HUES64 (cell line): ENCODE data around the gene ARHGEF3.

ENCODE experiments used
- H3K27ac ChIP-seq: 2 replicates; pipeline ENCODE4 v1.7.0; 2013; ENCODE audit warnings: low read depth, low read length, inconsistent platforms
- H3K27me3 ChIP-seq: 2 replicates; pipeline ENCODE4 v1.6.1; 2013; ENCODE audit warnings: mild to moderate bottlenecking, low read length; ENCODE audit not compliant: insufficient read depth
- H3K36me3 ChIP-seq: 2 replicates; pipeline ENCODE4 v1.6.1; 2013; ENCODE audit warnings: mild to moderate bottlenecking, low read length; ENCODE audit not compliant: insufficient read depth
- H3K4me1 ChIP-seq: 2 replicates; pipeline ENCODE4 v1.6.1; 2013; ENCODE audit warnings: mild to moderate bottlenecking, low read length, moderate library complexity; ENCODE audit not compliant: insufficient read depth
- H3K4me3 ChIP-seq: 2 replicates; pipeline ENCODE4 v1.5.1; 2013; ENCODE audit warnings: mild to moderate bottlenecking, low read length, moderate library complexity
- H3K9ac ChIP-seq: 2 replicates; pipeline ENCODE4 v1.6.1; 2013; ENCODE audit warnings: mild to moderate bottlenecking, low read depth, low read length
- H3K9me3 ChIP-seq: 2 replicates; pipeline ENCODE4 v1.6.1; 2013; ENCODE audit warnings: low read depth, low read length; ENCODE audit not compliant: insufficient read depth
- WGBS: fragments of 150-250, 120-280 bp; methylation state at CpG from one replicate; pipeline ENCODE4 v1.1.7; 2013; ENCODE audit warnings: missing lambda C conversion rate; 5-methylcytosine and 5-hydroxymethylcytosine counted together

ARHGEF3 gene

DNA sequence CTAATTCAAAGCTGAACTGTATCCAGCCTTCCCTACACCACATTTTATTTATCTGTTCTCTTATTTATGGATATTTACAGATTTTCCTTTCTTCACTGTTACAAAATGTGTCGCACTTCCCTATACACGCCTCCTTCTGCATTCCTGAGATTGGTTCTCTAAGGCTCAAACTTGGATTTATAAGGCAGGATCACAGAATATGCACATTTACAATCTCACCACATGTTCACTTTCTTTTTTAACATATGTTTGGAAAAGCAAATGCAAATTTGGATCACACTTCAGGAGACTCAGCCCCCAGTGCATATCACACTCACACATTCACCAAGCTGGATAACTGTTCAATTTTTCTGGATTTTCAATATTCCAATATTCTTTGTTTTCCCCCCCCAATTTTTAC, 31.8 kb upstream of the ARHGEF3 start:
- Histone ChIP-seq H3K4me3 (no peak overlapping the region), H3K27ac (no peak overlapping the region), H3K27me3 (no peaks in the 10 kb centered on the region), H3K9ac (no peak overlapping the region), H3K4me1 (peaks cover 7% of the 10 kb centered on the region; the same call in 1 of the 2 replicates), H3K36me3 (no peaks in the 10 kb centered on the region), H3K9me3 (no peaks in the 10 kb centered on the region)
- WGBS = 95% methylated on average over 2 of the region's 2 CpGs

- Histone ChIP-seq H3K36me3 (no peaks in the 10 kb centered on the region), H3K9ac (no peak overlapping the region), H3K27me3 (no peaks in the 10 kb centered on the region), H3K27ac (no peak overlapping the region), H3K9me3 (no peaks in the 10 kb centered on the region), H3K4me1 (peaks cover 7% of the 10 kb centered on the region; the same call in 1 of the 2 replicates), H3K4me3 (no peak overlapping the region)
These were observed 31.3 kb upstream of the ARHGEF3 start for GRCh38 chr3:56833022-56833421.

GRCh38 chr3:56831572-56831971, 29.8 kb upstream of the ARHGEF3 start:
- no peak overlapping the region for H3K4me3 ChIP-seq
- no peaks in the 10 kb centered on the region for H3K27me3 ChIP-seq
- H3K4me1 ChIP-seq = peaks cover 7% of the 10 kb centered on the region; the same call in 1 of the 2 replicates
- no peak overlapping the region for H3K9ac ChIP-seq
- WGBS = 93% methylated on average over 3 of the region's 3 CpGs
- no peaks in the 10 kb centered on the region for H3K9me3 ChIP-seq
- no peaks in the 10 kb centered on the region for H3K36me3 ChIP-seq
- no peak overlapping the region for H3K27ac ChIP-seq

DNA sequence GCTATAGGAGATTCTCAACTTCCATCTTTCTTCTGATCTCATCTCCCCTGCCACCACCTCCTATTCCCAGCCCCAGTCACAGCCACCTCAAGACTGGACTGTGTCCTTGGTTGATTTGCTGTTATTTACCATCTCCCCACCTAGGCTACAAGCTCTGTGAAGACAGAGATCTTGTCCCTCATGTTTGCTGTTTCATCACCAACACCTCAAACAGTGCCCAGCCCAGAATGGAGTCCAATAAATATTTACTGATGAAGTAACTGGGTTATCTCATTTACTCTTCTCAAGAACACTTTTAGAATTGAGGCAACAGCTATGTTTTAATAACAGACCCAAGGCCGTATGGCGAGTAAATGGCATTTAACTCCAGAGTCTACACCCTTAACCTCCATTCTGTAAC, 29.1 kb upstream of the ARHGEF3 start:
- Histone ChIP-seq H3K27ac (no peak overlapping the region), H3K9ac (no peak overlapping the region), H3K9me3 (no peaks in the 10 kb centered on the region), H3K36me3 (no peaks in the 10 kb centered on the region), H3K4me1 (peaks cover 5% of the 10 kb centered on the region), H3K27me3 (no peaks in the 10 kb centered on the region), H3K4me3 (no peak overlapping the region)
- 92% methylated on average over 2 of the region's 2 CpGs for WGBS

GRCh38 chr3:56829533-56829932, 27.8 kb upstream of the ARHGEF3 start:
- WGBS = 81% methylated on average over 1 of the region's 1 CpG
- Histone ChIP-seq H3K36me3 (no peaks in the 10 kb centered on the region), H3K27ac (no peak overlapping the region), H3K4me1 (peaks cover 10% of the 10 kb centered on the region; the same call in 1 of the 2 replicates), H3K9me3 (no peaks in the 10 kb centered on the region), H3K9ac (no peak overlapping the region), H3K4me3 (no peak overlapping the region), H3K27me3 (no peaks in the 10 kb centered on the region)

- no peaks in the 10 kb centered on the region for H3K9me3 ChIP-seq
- H3K27me3 ChIP-seq = no peaks in the 10 kb centered on the region
These were observed 25.3 kb upstream of the ARHGEF3 start for GRCh38 chr3:56826831-56827722.

GRCh38 chr3:56825567-56826438, 24.1 kb upstream of the ARHGEF3 start:
- Histone ChIP-seq H3K4me1 (peaks cover 32% of the 10 kb centered on the region), H3K4me3 (no peak overlapping the region), H3K9ac (no peak overlapping the region), H3K27me3 (no peaks in the 10 kb centered on the region), H3K36me3 (no peaks in the 10 kb centered on the region), H3K9me3 (no peaks in the 10 kb centered on the region), H3K27ac (no peak overlapping the region)
- 84% methylated on average over 4 of the region's 4 CpGs for WGBS

More at GRCh38 chr3:56826831-56827722, 25.3 kb upstream of the ARHGEF3 start:
- WGBS = 98% methylated on average over 4 of the region's 5 CpGs
- H3K36me3 ChIP-seq = no peaks in the 10 kb centered on the region
- no peak overlapping the region for H3K27ac ChIP-seq
- no peak overlapping the region for H3K9ac ChIP-seq
- H3K4me3 ChIP-seq = no peak overlapping the region
- H3K4me1 ChIP-seq = peaks cover 29% of the 10 kb centered on the region

- WGBS = 41% methylated on average over 4 of the region's 4 CpGs
- H3K4me1 ChIP-seq = peaks cover 32% of the 10 kb centered on the region
- peak overlapping the region; percentile 36; the same call in 1 of the 2 replicates for H3K27ac ChIP-seq
- no peaks in the 10 kb centered on the region for H3K27me3 ChIP-seq
- no peak overlapping the region for H3K9ac ChIP-seq
- H3K9me3 ChIP-seq = no peaks in the 10 kb centered on the region
- H3K4me3 ChIP-seq = no peak overlapping the region
- no peaks in the 10 kb centered on the region for H3K36me3 ChIP-seq
These were observed 22.4 kb upstream of the ARHGEF3 start for GRCh38 chr3:56823984-56824703.

DNA sequence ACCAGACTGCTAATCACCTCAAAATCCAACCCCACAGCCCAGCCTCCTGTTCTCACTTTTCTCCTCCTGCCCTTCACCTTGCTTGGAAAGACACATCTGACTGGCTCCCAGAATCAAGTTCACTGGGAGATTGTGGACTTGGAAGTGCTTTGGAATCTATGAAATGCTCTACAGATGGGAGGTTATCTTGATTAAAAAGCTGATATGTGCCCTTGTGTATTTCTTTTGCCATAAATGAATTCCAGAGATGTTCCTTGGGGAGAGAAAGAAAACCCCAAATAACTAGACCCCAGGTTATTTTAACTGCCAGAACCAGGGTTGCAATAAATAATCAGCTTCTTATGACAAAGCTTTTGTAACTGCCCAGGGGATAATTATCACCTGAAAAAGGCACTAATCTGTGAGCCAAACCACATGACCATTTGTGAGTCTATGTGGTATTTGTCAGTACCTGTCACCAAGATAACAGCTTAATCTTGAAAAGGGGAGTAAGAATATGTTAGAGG, 21.7 kb upstream of the ARHGEF3 start:
- no peaks in the 10 kb centered on the region for H3K27me3 ChIP-seq
- no peak overlapping the region for H3K9ac ChIP-seq
- no peak overlapping the region for H3K4me3 ChIP-seq
- H3K36me3 ChIP-seq = no peaks in the 10 kb centered on the region
- H3K27ac ChIP-seq = peak overlapping the region; percentile 36; the same call in 1 of the 2 replicates
- H3K9me3 ChIP-seq = no peaks in the 10 kb centered on the region
- peaks cover 34% of the 10 kb centered on the region for H3K4me1 ChIP-seq

- no peak overlapping the region for H3K4me3 ChIP-seq
- no peak overlapping the region for H3K9ac ChIP-seq
- no peaks in the 10 kb centered on the region for H3K9me3 ChIP-seq
- H3K36me3 ChIP-seq = no peaks in the 10 kb centered on the region
- H3K27ac ChIP-seq = no peak overlapping the region
- H3K4me1 ChIP-seq = peaks cover 34% of the 10 kb centered on the region
- no peaks in the 10 kb centered on the region for H3K27me3 ChIP-seq
- WGBS = 91% methylated on average over 7 of the region's 7 CpGs
These were observed 20.8 kb upstream of the ARHGEF3 start for GRCh38 chr3:56822501-56822900.
